Uterus (tissue), 4 donors: ENCODE results near the gene DRAP1. TPM values are rescaled to one million over a fixed set of nuclear protein-coding genes. Genes with fewer than 3 reads are reported as not detected.
A peak's percentile ranks its signal among the peaks of the same experiment; 100 is the strongest.

Experiments
- DNase-seq, 2 donors: peaks; one replicate each; pipeline ENCODE4 v3.0.0-alpha.2; 2019 to 2020
- H3K27ac ChIP-seq, 2 donors: fragments of 200-600 bp; sonication (generic); 1 replicate in 1 of 2; 2 replicates in 1 of 2; pipeline ENCODE4 v1.5.1; 2016 to 2018
- H3K27me3 ChIP-seq, 2 donors: fragments of 200-600 bp; sonication (generic); one replicate each; pipeline ENCODE4 v1.5.1; 2018 to 2019; ENCODE audit warnings: control low read depth in 1 of 2
- H3K36me3 ChIP-seq, 2 donors: fragments of 200-600 bp; sonication (generic); one replicate each; pipeline ENCODE4 v1.5.1; 2019; ENCODE audit warnings: control low read depth in 1 of 2
- H3K4me1 ChIP-seq, 2 donors: fragments of 200-600 bp; sonication (generic); one replicate each; pipeline ENCODE4 v1.5.1; 2018 to 2019; ENCODE audit warnings: control low read depth in 1 of 2
- H3K4me3 ChIP-seq, 2 donors: fragments of 200-600 bp; sonication (generic); 1 replicate in 1 of 2; 2 replicates in 1 of 2; pipeline ENCODE4 v1.5.1; 2018 to 2019; ENCODE audit warnings: mild to moderate bottlenecking in 1 of 2
- H3K9me3 ChIP-seq, 2 donors: fragments of 200-600 bp; sonication (generic); one replicate each; pipeline ENCODE4 v1.5.1; 2019; ENCODE audit warnings: control low read depth in 1 of 2
- CTCF ChIP-seq, 4 experiments: fragments of 200-600 bp in 2 of 4; fragments of 450-650 bp in 2 of 4; sonication (generic) in 2 of 4; IDR thresholded peaks; one replicate each; pipeline ENCODE4 v1.5.1; 2016 to 2019; ENCODE audit warnings: antibody characterized with exemption in 4 of 4, mild to moderate bottlenecking in 2 of 4, moderate library complexity in 1 of 4
- POLR2A ChIP-seq, 2 donors: fragments of 450-650 bp; IDR thresholded peaks; one replicate each; pipeline ENCODE4 v1.6.1; 2016; ENCODE audit warnings: antibody characterized with exemption in 2 of 2, mild to moderate bottlenecking in 1 of 2, moderate library complexity in 1 of 2
- intact Hi-C: fragments of 100-400 bp; cut with DNase I; formaldehyde crosslinking; loops from one replicate; pipeline ENCODE4 v1.15.1; 2023; ENCODE audit warnings: low total_unique reads
- total RNA-seq, 4 donors: library from RNA; depleted of rRNA in 3 of 4; stranded (reverse); fragments of >200 nt in 3 of 4; gene quantifications; one replicate each; pipeline versions ENCODE4 v1.1.0 to v1.2.4, GENCODE V29; 2014 to 2023
- donor health status: DM: yes; HTN: yes; CAD: no.

Gene DRAP1
- total RNA-seq, 4 donors from 2014 or later, result 9.2 to 83.0 (median 60.6) TPM

DNA sequence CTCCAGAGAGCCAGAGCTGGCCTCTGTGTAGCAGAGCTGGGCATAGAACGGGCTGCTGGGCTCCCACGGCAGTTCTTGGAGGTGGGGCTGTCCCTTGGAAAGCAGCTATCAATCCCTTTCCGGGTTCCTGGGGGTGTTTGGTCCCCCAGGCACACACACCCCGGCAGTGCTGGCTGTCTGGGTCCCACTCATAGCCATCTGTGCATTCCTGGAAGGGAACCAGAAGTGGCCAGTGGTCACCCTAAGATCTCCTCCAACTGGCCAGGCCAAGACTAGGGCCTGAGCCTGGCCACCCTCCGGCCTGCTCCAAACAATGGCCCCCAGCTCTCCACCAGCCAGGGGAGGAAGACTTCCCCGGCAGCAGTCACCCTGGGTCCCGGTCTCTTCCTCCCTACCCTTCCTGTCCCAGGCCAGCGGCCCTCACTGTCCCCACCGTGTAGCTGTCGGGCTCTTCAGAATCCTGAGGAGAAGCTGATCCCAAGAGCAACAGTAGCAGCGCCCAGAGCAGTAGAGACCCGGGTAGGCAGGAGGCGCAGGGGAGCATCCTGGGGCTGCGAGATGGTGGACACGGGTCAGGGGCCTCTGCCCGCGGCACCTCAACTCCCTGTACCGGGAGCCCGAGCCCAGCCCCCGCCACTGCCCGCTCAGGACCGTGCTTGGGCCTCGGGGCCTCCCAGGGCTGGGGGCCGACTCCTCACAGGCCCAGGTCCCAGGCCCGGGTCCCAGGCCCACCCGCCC, 47.2 kb upstream of the DRAP1 start:
- TF ChIP-seq CTCF (IDR thresholded peaks at IDR 0.05), result no peak
- TF ChIP-seq POLR2A (IDR thresholded peaks at IDR 0.05), result no peak
- no peaks in the 10 kb centered on the region for H3K27me3 ChIP-seq
- peaks cover 0 to 8% of the 10 kb centered on the region in 2 donors for H3K4me1 ChIP-seq
- peak overlapping the region; percentile 46 to 73 for H3K4me3 ChIP-seq
- peak in 1 of 2 donors; percentile 48 for DNase-seq
- no peaks in the 10 kb centered on the region for H3K9me3 ChIP-seq
- intact Hi-C loops, result no loop called here
- peak overlapping the region; percentile 84 to 96 for H3K27ac ChIP-seq
- no peaks in the 10 kb centered on the region for H3K36me3 ChIP-seq

GRCh38 chr11:65872586-65873317, 46.5 kb upstream of the DRAP1 start, which contains the start of gene EFEMP2:
EFEMP2 (minus strand) TSS chr11:65872800; CDS start chr11:65872354, 446 bp downstream.
- DNase-seq, result peak; percentile 62 to 81
- Histone ChIP-seq H3K27ac (peak within 1 kb of the TSS; percentile 84 to 96), H3K4me3 (peak within 1 kb of the TSS; percentile 46 to 73), H3K9me3 (no peaks in the 10 kb centered on the region), H3K4me1 (peaks cover 0 to 8% of the 10 kb centered on the region in 2 donors), H3K36me3 (no peaks in the 10 kb centered on the region), H3K27me3 (no peaks in the 10 kb centered on the region)
- TF ChIP-seq CTCF (IDR thresholded peaks at IDR 0.05) (no peak), POLR2A (IDR thresholded peaks at IDR 0.05) (peak in 1 of 2 donors; percentile 53)
- intact Hi-C loops, result no loop called here

- intact Hi-C loops, result no loop called here
- Histone ChIP-seq H3K9me3 (no peaks in the 10 kb centered on the region), H3K27ac (peak overlapping the region; percentile 84 to 96), H3K27me3 (no peaks in the 10 kb centered on the region), H3K36me3 (no peaks in the 10 kb centered on the region), H3K4me1 (peaks cover 0 to 8% of the 10 kb centered on the region in 2 donors), H3K4me3 (peak overlapping the region; percentile 46 to 73)
- DNase-seq, result peak; percentile 96 to 98
- TF ChIP-seq POLR2A (IDR thresholded peaks at IDR 0.05) (peak; percentile 72 to 90), CTCF (IDR thresholded peaks at IDR 0.05) (peak in 2 of 4 experiments; percentile 1 to 13)
Observed at GRCh38 chr11:65873318-65874156, 45.7 kb upstream of the DRAP1 start.

GRCh38 chr11:65879617-65880016, 39.6 kb upstream of the DRAP1 start, which contains the start of gene CTSW:
CTSW (plus strand) TSS chr11:65879837; CDS start chr11:65879855, 18 bp downstream.
- TF ChIP-seq POLR2A (IDR thresholded peaks at IDR 0.05) (no peak), CTCF (IDR thresholded peaks at IDR 0.05) (no peak)
- Histone ChIP-seq H3K4me1 (no peaks in the 10 kb centered on the region), H3K4me3 (no peak within 1 kb of the TSS), H3K27ac (no peak within 1 kb of the TSS), H3K36me3 (no peaks in the 10 kb centered on the region), H3K9me3 (no peaks in the 10 kb centered on the region), H3K27me3 (no peaks in the 10 kb centered on the region)
- DNase-seq, result no peak
- intact Hi-C loops, result loop anchor here (5.0 kb wide), 1 partner anchor 108 kb away; no protein-coding TSS in a partner anchor
